ENCODE measurements around the gene CYB5A. TPM values are rescaled to one million over a fixed set of nuclear protein-coding genes. Genes with fewer than 3 reads are reported as not detected.

Gene CYB5A
- total RNA-seq, 4 donors from 2014 or later: 171 to 732 (median 331) TPM

DNA sequence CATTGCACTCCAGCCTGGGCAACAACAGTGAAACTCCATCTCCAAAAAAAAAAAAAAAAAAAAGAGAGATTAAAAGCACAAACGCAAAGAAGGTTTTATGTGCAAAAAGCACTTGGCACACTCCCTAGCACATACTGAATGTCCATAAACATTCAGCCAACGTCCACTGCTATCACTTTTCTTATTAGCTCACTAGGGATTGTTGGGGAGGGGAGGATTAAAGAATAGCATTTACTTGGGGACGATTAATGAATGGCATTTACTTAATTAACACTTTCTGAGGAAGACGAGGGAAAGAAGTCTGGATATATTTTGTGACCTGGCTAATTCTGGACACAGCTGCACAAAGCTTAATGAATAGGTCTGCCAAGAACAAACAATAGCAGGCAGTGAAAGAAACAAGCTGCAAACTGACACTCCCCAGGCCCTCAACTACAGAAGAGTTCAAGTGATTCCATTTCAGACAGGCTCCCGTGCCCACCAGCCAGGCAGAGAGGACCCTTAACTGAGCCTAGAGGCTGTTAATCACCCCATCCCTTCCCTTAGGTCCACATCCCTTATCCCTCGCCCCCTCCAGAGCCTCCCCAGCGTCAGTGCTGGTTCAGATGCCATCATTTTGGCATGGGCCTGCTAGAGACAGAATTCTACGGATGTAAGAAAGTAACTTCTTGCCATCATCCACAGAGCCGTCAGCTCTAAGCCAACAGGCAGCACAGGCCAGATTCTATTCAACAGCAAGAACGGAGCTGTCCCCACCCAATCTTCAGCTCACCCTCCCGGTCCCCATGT is 7.4 kb downstream of the CYB5A start:
- H3K27ac ChIP-seq: peak overlapping the region in 3 of 4 donors; percentile 13 to 68 (median 57)
- no peaks in the 10 kb centered on the region for H3K36me3 ChIP-seq
- H3K9me3 ChIP-seq: no peaks in the 10 kb centered on the region
- TF ChIP-seq CTCF (IDR thresholded peaks at IDR 0.05) (no peak), POLR2A (IDR thresholded peaks at IDR 0.05) (no peak)
- peaks cover 0 to 50% (median 7%) of the 10 kb centered on the region in 4 donors for H3K4me1 ChIP-seq
- no peak for DNase-seq
- H3K4me3 ChIP-seq: no peak overlapping the region
- no peaks in the 10 kb centered on the region for H3K27me3 ChIP-seq

DNA sequence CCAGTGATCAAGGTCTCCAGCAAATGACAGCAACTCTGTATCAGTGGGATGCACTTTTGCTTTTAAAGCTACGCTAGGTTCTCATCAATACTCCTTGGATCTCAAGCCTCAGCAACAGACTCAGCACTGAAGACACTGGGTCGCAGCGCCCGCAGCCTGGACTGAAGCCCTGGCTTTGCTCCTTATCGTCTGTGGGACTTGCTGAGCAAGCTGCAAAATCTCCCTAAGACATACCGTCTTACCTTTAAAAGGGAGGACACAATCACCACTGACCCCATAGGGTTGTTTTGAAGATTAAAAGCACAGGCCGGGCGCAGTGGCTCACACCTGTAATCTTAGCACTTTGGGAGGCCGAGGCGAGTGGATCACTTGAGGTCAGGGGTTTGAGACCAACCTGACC is 8.1 kb downstream of the CYB5A start:
- no peak overlapping the region for H3K27ac ChIP-seq
- H3K4me1 ChIP-seq: peaks cover 0 to 46% (median 7%) of the 10 kb centered on the region in 4 donors

GRCh38 chr18:74282755-74283554 is 8.8 kb downstream of the CYB5A start:
- DNase-seq: no peak
- no peak for TF ChIP-seq CTCF (IDR thresholded peaks at IDR 0.05)
- TF ChIP-seq POLR2A (IDR thresholded peaks at IDR 0.05): no peak
- Histone ChIP-seq H3K4me1 (peaks cover 0 to 44% (median 7%) of the 10 kb centered on the region in 4 donors), H3K27ac (peak overlapping the region in 2 of 4 donors; percentile 14 to 58), H3K27me3 (no peaks in the 10 kb centered on the region), H3K4me3 (no peak overlapping the region), H3K36me3 (no peaks in the 10 kb centered on the region), H3K9me3 (no peaks in the 10 kb centered on the region)

More for the DNA sequence above, 8.1 kb downstream of the CYB5A start:
- no peak for DNase-seq
- H3K36me3 ChIP-seq: no peaks in the 10 kb centered on the region
- no peaks in the 10 kb centered on the region for H3K9me3 ChIP-seq
- TF ChIP-seq POLR2A (IDR thresholded peaks at IDR 0.05) (no peak), CTCF (IDR thresholded peaks at IDR 0.05) (no peak)
- H3K4me3 ChIP-seq: no peak overlapping the region
- H3K27me3 ChIP-seq: no peaks in the 10 kb centered on the region

- no peak for DNase-seq
These were observed 9.6 kb downstream of the CYB5A start for GRCh38 chr18:74281980-74282754.

More at GRCh38 chr18:74281980-74282754, 9.6 kb downstream of the CYB5A start:
- peaks cover 0 to 44% (median 7%) of the 10 kb centered on the region in 4 donors for H3K4me1 ChIP-seq
- no peaks in the 10 kb centered on the region for H3K9me3 ChIP-seq
- H3K27ac ChIP-seq: peak overlapping the region in 2 of 4 donors; percentile 14 to 58
- no peak overlapping the region for H3K4me3 ChIP-seq
- no peaks in the 10 kb centered on the region for H3K27me3 ChIP-seq
- TF ChIP-seq POLR2A (IDR thresholded peaks at IDR 0.05) (no peak), CTCF (IDR thresholded peaks at IDR 0.05) (no peak)
- H3K36me3 ChIP-seq: no peaks in the 10 kb centered on the region
